Hindlimb muscle (tissue), 1 donor: ENCODE data around the gene MYO18A. TPM values are rescaled to one million over a fixed set of nuclear protein-coding genes. Genes with fewer than 3 reads are reported as not detected.
"Not testable (repeated sequence)": the region's sequence is repeated elsewhere in the genome, so short reads cannot be mapped to it uniquely, and the experiment has no call there.

ENCODE experiments used
- DNase-seq: peaks from one replicate; pipeline ENCODE4 v3.0.0-alpha.2; 2013
- polyA plus RNA-seq: library from polyadenylated mRNA; unstranded; fragments of 120-200 nt; gene quantifications from one replicate; pipeline ENCODE4 v1.2.1, GENCODE V29; 2013; ENCODE audit not compliant: insufficient read length

Gene MYO18A
- polyA plus RNA-seq, result 385 TPM

DNA sequence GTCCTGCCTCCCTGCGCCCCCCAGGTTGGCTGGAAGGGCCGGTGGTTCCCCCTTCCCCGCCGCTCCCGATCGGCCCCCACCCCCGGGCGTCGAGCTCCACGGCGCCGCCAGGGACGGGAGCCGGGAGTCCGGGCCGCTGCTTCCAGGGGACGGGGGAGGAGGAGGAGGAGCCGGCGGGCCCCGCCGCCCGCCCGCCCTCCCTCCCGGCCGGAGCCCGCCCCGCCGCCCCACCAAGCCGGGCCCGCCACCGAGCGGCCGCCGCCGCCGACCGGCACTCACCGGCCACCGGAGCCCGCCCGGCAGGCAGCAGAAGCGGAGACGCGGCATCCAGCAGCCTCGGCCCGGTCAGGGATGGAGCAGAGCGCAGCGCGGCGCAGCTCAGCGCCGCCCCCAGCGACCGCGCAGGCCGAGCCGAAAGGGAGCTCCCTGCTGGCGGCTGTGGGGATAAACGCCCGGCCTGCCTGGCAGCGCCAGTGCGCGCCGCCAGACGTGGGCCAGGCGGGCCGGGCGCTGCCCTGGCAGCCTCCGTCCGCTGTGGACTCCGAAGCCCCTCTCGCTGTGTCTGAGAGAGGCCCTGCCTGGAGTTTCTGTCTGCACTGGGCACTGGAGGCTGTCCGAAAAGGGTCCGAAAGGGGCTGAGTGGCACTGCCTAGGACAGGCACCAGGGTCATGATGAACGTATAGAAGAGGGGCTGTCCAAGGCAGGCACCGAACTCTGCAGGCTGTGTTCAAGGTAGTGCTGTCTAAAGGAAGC, at the start of gene MYO18A:
TSS of gene MYO18A (minus strand) at position 365 of the 754 bp plus-strand sequence. CDS start 13,458 bp downstream, outside the sequence.
- peak; percentile 87 for DNase-seq

DNA sequence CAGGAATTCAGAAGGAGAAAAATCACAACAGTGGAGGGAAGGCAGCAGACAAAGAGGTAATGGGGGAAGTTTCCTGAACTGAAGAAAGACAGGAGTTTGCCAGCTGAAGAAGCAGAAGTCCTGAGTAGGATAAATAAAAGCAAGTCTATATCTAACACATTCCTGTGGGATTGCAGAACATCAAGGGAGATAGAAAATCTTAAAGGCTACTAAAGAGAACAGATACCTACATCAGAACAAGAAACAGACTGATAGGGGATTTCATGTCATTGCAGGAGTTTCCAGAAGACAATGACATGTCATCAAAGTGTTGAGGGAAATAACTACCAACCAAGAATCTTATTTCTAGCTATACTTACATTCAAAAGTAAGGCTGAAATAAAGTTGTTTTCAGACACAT, 45.2 kb upstream of the MYO18A start:
- DNase-seq, result no peak

GRCh38 chr17:29221338-29221737, 41.1 kb upstream of the MYO18A start:
- not testable (repeated sequence) for DNase-seq

GRCh38 chr17:29219378-29220047, 39.3 kb upstream of the MYO18A start:
- peak; percentile 72 for DNase-seq

GRCh38 chr17:29216856-29217255, 36.7 kb upstream of the MYO18A start:
- no peak for DNase-seq

GRCh38 chr17:29216181-29216580, 36.0 kb upstream of the MYO18A start:
- no peak for DNase-seq

DNA sequence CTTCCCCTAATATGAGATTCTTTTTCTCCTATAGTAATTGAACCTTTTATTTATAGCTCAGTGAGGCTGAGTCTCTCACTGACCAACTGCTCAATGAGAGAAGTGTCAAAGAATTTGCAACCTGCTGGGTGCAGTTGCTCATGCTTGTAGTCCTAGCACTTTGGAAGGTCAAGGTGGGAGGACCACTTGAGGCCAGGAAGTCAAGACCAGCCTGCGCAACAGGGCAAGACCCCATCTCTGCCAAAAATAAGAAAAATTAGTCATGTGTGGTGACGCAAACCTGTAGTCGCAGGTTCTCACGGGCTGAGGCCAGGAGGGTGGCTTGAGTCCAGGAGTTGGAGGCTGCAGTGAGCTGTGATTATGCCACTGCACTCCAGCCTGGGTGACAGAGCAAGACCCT, 35.5 kb upstream of the MYO18A start:
- no peak for DNase-seq

GRCh38 chr17:29215174-29215573, 35.0 kb upstream of the MYO18A start:
- DNase-seq, result no peak

- no peak for DNase-seq
Measured at GRCh38 chr17:29214215-29215146, 34.3 kb upstream of the MYO18A start.

GRCh38 chr17:29212681-29213121, 32.5 kb upstream of the MYO18A start:
- DNase-seq, result no peak

DNA sequence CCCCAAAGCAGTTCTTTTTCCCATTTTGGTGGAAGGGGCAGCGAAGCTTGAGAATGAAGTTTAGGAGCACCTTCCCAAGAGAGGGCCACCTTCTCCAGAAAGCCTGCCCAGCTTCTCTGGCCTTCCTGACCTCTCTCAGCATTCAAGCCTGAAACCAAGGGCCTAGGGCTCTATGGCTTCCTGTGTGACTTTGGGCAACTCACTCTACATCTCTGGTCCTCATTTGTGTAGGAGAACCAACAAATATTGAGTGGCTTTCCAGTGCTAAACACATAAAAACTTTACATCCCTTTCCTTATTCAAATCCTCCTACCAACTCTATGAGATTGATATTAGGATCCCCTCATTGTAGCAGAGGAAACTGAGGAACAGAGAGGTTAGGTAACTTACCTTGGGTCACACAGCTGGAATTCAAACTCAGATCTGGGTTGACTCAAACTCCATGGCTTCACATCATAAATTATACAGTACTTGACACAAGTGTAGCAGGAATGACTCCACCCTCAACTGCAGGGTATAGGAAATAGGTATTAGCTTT, 32.0 kb upstream of the MYO18A start:
- no peak for DNase-seq

- DNase-seq, result no peak
Measured at GRCh38 chr17:29210879-29211278, 30.7 kb upstream of the MYO18A start.

- DNase-seq, result no peak
Measured at GRCh38 chr17:29209073-29209472, 28.9 kb upstream of the MYO18A start.

GRCh38 chr17:29207975-29208374, 27.8 kb upstream of the MYO18A start:
- no peak for DNase-seq

DNA sequence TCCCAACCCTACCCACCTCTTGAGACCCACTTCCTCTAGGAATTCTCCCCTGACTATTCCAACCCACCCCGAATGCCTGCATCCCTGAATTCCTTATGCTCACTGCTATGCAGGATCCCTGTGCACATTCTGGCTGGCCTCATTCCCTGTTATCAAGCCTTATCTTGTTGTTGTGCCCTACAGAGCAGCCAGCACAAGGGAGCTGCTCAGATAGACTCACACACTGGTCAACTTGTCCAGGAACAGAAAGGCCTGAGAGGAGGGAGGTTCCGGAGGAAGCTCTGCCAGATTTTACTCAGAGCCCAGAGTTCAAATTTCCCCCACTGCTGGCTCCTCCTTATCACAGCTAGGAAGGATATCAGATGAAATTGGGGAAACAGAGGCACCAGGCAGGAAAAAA, 24.8 kb upstream of the MYO18A start:
- no peak for DNase-seq

DNA sequence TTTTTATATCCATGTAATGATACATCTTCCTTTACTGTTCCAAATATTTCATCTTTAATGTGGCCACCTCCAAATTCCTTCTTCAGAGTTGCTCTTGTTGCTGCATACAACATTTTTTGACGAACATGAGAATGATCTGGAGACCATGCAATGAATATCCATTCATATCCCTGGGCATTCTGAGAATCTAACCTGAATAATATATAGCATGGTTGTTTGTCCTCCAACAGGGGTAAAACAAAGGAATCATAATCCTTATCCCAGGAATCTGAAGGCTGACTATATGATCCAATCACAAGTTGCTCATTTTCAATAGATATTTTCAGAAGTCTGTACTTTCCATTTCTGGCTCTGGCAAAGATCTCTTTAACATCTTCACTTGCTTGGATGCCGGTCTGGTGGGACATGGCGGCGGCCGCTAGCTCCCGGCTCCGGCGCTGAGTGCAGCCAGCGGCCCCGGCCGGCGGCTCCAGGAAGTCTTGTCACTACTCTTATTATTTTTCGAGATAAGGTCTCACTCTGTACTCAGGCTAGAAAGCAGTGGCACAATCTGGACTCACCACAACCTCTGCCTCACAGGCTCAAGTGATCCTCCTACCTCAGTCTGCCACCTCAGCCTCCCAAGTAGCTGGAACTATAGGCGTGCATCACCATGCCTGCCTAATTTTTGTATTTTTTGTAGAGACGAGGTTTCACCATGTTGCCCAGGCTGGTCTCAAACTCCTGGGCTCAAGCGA, 24.0 kb upstream of the MYO18A start:
- not testable (repeated sequence) for DNase-seq

- DNase-seq, result no peak
Measured at GRCh38 chr17:29197516-29198272, 17.5 kb upstream of the MYO18A start.

DNA sequence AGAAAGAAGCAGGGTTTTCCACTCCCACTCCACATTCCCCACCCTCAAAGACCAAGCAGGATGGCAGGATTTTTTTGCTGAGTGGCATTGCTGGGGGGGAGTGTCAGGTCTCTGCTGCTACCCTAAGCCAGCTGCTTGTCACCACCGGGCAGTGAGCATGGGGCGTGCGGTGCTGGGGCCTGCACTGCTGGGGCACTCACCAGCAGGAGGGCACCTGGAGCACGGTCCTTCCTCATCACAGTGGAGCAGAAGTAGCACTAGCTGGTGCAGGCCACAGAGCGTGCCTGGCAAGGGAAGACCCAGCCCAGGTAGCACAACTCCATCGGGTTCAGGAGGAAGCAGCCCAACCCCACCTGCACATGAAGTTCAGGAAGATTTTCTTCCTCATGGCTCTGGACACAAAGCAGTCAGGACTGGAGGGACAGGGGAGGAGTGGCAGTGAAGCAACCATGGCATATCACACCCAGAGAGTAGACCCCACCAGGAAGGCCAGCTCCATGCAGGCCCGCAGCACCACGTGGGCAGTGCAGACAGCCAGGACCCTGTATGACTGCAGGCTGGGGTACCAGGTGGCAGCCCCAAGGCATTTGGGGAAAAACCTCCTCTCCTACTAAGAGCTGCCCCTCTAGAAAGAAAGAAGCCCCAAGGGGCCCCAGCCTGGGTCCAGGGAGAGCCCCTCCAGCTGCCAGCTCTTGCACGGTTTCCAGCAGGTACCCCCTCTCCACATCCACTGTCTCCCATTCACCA, 16.7 kb upstream of the MYO18A start:
- no peak for DNase-seq

DNA sequence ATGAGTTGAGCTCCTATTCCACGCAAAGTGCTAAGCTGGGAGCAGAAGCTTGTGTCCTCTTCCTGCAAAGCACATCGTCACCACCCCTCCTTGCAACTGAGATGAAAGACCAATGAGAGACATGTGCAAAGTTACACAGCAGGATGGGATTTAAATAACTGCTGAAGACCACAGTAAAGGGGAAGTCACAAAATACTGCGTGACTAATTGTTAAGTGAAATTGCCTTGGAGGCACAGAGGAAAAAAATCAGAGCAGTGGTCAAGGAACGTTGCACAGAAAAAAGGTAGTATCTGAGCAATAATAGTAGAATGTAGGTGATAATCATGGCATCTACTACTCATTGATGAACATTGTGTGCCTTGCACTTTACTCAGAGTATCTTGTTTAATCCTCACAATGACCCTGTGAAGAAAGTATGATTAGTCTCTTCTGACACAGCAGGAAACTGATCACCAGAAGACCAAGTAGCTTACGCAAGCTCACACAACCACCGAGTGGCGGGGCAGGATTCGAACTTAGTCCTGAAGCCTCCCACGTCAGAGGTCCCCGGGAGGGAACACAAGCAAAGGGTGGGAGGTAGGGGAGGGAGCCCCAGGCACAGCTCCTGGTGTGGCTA, 15.4 kb upstream of the MYO18A start:
- DNase-seq, result no peak

GRCh38 chr17:29194669-29195068, 14.5 kb upstream of the MYO18A start:
- DNase-seq, result no peak
